HK-2 (cell line): ENCODE data around the gene PNPLA2.
A peak's percentile ranks its signal among the peaks of the same experiment; 100 is the strongest.

Experiments
- DNase-seq: peaks from one replicate; pipeline ENCODE4 v3.0.0-alpha.2; 2018; ENCODE audit not compliant: unreplicated experiment

PNPLA2 gene

GRCh38 chr11:830295-831117 lies 11.8 kb downstream of the PNPLA2 start:
- peak; percentile 84 for DNase-seq

- peak; percentile 60 for DNase-seq
Observed at GRCh38 chr11:831118-831864, 12.6 kb downstream of the PNPLA2 start.

GRCh38 chr11:831961-832528 lies 13.3 kb downstream of the PNPLA2 start:
- no peak for DNase-seq

GRCh38 chr11:832529-833113 lies 13.9 kb downstream of the PNPLA2 start, which contains the start of gene CD151:
Gene CD151 (plus strand): TSS chr11:832952. CDS start chr11:836070, 3,118 bp downstream.
- peak; percentile 62 for DNase-seq

GRCh38 chr11:833114-833791 lies 14.5 kb downstream of the PNPLA2 start:
- DNase-seq: peak; percentile 59

- DNase-seq: no peak
Observed at GRCh38 chr11:833849-834311, 15.2 kb downstream of the PNPLA2 start.

GRCh38 chr11:834371-835316 lies 15.9 kb downstream of the PNPLA2 start:
- peak; percentile 88 for DNase-seq

GRCh38 chr11:836274-836673 lies 17.6 kb downstream of the PNPLA2 start:
- DNase-seq: no peak

GRCh38 chr11:836700-837099 lies 18.0 kb downstream of the PNPLA2 start:
- no peak for DNase-seq

GRCh38 chr11:837189-837989 lies 18.7 kb downstream of the PNPLA2 start:
- DNase-seq: no peak

- DNase-seq: no peak
Observed at GRCh38 chr11:837990-838307, 19.2 kb downstream of the PNPLA2 start.

- DNase-seq: no peak
Observed at GRCh38 chr11:838441-839279, 19.9 kb downstream of the PNPLA2 start.

- no peak for DNase-seq
Observed at GRCh38 chr11:839280-839623, 20.5 kb downstream of the PNPLA2 start.

GRCh38 chr11:839875-840617 lies 21.3 kb downstream of the PNPLA2 start:
- no peak for DNase-seq

GRCh38 chr11:841981-842369 lies 23.3 kb downstream of the PNPLA2 start:
- DNase-seq: no peak

GRCh38 chr11:842370-843002 lies 23.8 kb downstream of the PNPLA2 start, which contains the start of the genes POLR2L and TSPAN4:
Gene POLR2L (minus strand): TSS chr11:842529. CDS start chr11:842508, 21 bp downstream.
Gene TSPAN4 (plus strand): TSS chr11:842852. CDS start chr11:850305, 7,453 bp downstream.
- peak; percentile 85 for DNase-seq

GRCh38 chr11:843086-843734 lies 24.5 kb downstream of the PNPLA2 start:
- peak; percentile 38 for DNase-seq
